NB4 (cell line): Measurements from ENCODE around the gene SLC25A5.

ENCODE experiments used
- POLR2A ChIP-seq: IDR thresholded peaks from 2 replicates; pipeline ENCODE4 v1.6.1; 2011; ENCODE audit warnings: mild to moderate bottlenecking; ENCODE audit not compliant: insufficient read length; ENCODE audit errors: extremely low read depth
- TF ChIP-seq, protein P1 (sequence below): IDR thresholded peaks from one replicate; pipeline ENCODE4 v1.5.1; 2012; ENCODE audit warnings: low read depth, low read length

DNA sequence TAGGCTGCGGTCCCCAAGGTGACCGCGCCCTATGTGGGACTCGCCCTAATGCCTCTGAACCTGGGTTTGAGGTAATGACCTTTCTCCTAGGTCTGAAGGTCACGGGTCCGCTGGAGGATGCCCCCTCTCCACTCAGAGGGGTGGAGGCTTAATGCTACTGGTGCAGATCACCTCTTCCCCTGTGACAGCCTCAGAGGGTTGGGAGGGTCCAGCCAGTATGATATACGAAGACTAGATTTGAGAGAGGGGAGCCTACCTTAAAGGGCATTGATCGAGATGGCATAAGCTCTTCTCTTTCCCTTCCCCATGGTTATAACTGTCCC, 1.0 kb downstream of the SLC25A5 start:
- no peak for TF ChIP-seq POLR2A
- TF ChIP-seq, protein P1, sequence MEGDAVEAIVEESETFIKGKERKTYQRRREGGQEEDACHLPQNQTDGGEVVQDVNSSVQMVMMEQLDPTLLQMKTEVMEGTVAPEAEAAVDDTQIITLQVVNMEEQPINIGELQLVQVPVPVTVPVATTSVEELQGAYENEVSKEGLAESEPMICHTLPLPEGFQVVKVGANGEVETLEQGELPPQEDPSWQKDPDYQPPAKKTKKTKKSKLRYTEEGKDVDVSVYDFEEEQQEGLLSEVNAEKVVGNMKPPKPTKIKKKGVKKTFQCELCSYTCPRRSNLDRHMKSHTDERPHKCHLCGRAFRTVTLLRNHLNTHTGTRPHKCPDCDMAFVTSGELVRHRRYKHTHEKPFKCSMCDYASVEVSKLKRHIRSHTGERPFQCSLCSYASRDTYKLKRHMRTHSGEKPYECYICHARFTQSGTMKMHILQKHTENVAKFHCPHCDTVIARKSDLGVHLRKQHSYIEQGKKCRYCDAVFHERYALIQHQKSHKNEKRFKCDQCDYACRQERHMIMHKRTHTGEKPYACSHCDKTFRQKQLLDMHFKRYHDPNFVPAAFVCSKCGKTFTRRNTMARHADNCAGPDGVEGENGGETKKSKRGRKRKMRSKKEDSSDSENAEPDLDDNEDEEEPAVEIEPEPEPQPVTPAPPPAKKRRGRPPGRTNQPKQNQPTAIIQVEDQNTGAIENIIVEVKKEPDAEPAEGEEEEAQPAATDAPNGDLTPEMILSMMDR = no peak
